SH-SY5Y (cell line): ENCODE results near the gene CGRRF1.

Experiments
- GATA2 ChIP-seq: IDR thresholded peaks from 2 replicates; pipeline ENCODE4 v1.6.1; 2011; ENCODE audit warnings: mild to moderate bottlenecking, low read depth, low read length
- GATA3 ChIP-seq: IDR thresholded peaks from 2 replicates; pipeline ENCODE4 v1.6.1; 2011; ENCODE audit warnings: low read depth, mild to moderate bottlenecking, low read length, moderate library complexity

Gene CGRRF1

GRCh38 chr14:54512393-54512792 is 2.7 kb downstream of the CGRRF1 start:
- TF ChIP-seq GATA2 (no peak), GATA3 (no peak)

- TF ChIP-seq GATA2 (no peak), GATA3 (no peak)
Measured at GRCh38 chr14:54515670-54516069, 6.0 kb downstream of the CGRRF1 start.

- TF ChIP-seq GATA2 (no peak), GATA3 (no peak)
Measured at GRCh38 chr14:54516709-54517108, 7.0 kb downstream of the CGRRF1 start.

- no peak for TF ChIP-seq GATA2
- no peak for TF ChIP-seq GATA3
Measured at GRCh38 chr14:54524410-54524809, 14.7 kb downstream of the CGRRF1 start.

GRCh38 chr14:54528973-54529372 is 19.3 kb downstream of the CGRRF1 start:
- TF ChIP-seq GATA2 (no peak; the same call in 1 of the 2 replicates), GATA3 (no peak)

- TF ChIP-seq GATA2, result no peak
- no peak for TF ChIP-seq GATA3
Measured at GRCh38 chr14:54529811-54530210, 20.1 kb downstream of the CGRRF1 start.

GRCh38 chr14:54532111-54533012 is 22.7 kb downstream of the CGRRF1 start:
- TF ChIP-seq GATA3 (no peak), GATA2 (no peak)

GRCh38 chr14:54533100-54533499 is 23.4 kb downstream of the CGRRF1 start:
- no peak for TF ChIP-seq GATA2
- TF ChIP-seq GATA3, result no peak

- TF ChIP-seq GATA3, result no peak
- TF ChIP-seq GATA2, result no peak
Measured at GRCh38 chr14:54535126-54535525, 25.4 kb downstream of the CGRRF1 start.

GRCh38 chr14:54535646-54536045 is 25.9 kb downstream of the CGRRF1 start:
- TF ChIP-seq GATA3 (no peak), GATA2 (no peak)

- no peak for TF ChIP-seq GATA2
- TF ChIP-seq GATA3, result no peak
Measured at GRCh38 chr14:54537651-54538050, 27.9 kb downstream of the CGRRF1 start.

- TF ChIP-seq GATA2, result no peak
Measured at GRCh38 chr14:54538055-54538454, 28.3 kb downstream of the CGRRF1 start.

GRCh38 chr14:54547583-54547982 is 37.9 kb downstream of the CGRRF1 start:
- TF ChIP-seq GATA2 (no peak), GATA3 (no peak)

GRCh38 chr14:54548491-54548890 is 38.8 kb downstream of the CGRRF1 start:
- no peak for TF ChIP-seq GATA3
- TF ChIP-seq GATA2, result no peak

GRCh38 chr14:54549862-54550261 is 40.2 kb downstream of the CGRRF1 start:
- TF ChIP-seq GATA2 (no peak), GATA3 (no peak)
